ENCODE data around the gene TMEM258.

Gene TMEM258

DNA sequence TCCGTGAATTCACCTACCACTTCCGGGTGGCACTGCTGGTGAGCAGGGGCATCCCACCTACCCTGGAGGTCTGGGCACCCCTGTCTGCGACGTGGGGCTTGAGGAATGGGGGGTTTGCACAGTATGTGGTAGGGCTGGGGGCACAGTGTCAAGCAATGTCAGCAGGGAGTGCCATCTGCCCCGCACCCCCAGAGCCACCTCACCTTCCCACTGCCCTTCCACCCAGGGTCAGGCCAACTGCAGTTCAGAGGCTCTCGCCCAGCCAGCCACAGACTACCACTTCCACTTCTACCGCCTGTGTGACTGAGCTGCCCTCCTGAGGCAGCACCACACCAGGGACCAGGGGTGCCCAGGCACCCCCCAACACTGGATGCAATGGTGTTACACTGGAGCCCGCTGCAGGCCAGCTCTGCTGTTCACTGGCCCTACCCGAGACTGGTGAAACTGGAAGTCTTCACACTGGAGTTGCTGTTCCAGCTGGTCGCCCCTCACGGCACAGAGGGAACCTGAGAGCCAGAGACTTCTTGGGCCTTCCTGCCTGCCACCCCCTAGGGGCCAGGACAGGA, 6.5 kb downstream of the TMEM258 start:
- Histone ChIP-seq H3K79me2 (ENCODE audit: insufficient read depth, low read length) (no peaks in the 10 kb centered on the region), H3K36me3 (ENCODE audit: insufficient read depth, low read length) (peaks cover 49% of the 10 kb centered on the region), H3K9me2 (ENCODE audit: low read depth, low read length) (no peaks in the 10 kb centered on the region), H4K20me1 (ENCODE audit: insufficient read depth, low read length) (no peaks in the 10 kb centered on the region), H3K27me3 (ENCODE audit: insufficient read depth, low read length) (no peaks in the 10 kb centered on the region), H2AFZ (ENCODE audit: low read length) (no peak overlapping the region), H3K4me3 (ENCODE audit: low read depth, low read length, poor library complexity, severe bottlenecking) (no peak overlapping the region), H3K9ac (ENCODE audit: low read length) (no peak overlapping the region), H3K4me1 (ENCODE audit: insufficient read depth, low read length, severe bottlenecking) (no peaks in the 10 kb centered on the region), H3K4me2 (ENCODE audit: low read length) (no peak overlapping the region), H3K27ac (ENCODE audit: low read depth, low read length, poor library complexity, severe bottlenecking) (no peak overlapping the region), H3F3A (ENCODE audit: insufficient read depth, low read length) (no peaks in the 10 kb centered on the region), H3K9me3 (ENCODE audit: low read length) (no peaks in the 10 kb centered on the region)
- TF ChIP-seq EZH2 (IDR thresholded peaks at IDR 0.05; ENCODE audit: borderline replicate concordance, low read length), result no peak
- TF ChIP-seq, protein P1, sequence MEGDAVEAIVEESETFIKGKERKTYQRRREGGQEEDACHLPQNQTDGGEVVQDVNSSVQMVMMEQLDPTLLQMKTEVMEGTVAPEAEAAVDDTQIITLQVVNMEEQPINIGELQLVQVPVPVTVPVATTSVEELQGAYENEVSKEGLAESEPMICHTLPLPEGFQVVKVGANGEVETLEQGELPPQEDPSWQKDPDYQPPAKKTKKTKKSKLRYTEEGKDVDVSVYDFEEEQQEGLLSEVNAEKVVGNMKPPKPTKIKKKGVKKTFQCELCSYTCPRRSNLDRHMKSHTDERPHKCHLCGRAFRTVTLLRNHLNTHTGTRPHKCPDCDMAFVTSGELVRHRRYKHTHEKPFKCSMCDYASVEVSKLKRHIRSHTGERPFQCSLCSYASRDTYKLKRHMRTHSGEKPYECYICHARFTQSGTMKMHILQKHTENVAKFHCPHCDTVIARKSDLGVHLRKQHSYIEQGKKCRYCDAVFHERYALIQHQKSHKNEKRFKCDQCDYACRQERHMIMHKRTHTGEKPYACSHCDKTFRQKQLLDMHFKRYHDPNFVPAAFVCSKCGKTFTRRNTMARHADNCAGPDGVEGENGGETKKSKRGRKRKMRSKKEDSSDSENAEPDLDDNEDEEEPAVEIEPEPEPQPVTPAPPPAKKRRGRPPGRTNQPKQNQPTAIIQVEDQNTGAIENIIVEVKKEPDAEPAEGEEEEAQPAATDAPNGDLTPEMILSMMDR (IDR thresholded peaks at IDR 0.05; ENCODE audit: low read length), result no peak

DNA sequence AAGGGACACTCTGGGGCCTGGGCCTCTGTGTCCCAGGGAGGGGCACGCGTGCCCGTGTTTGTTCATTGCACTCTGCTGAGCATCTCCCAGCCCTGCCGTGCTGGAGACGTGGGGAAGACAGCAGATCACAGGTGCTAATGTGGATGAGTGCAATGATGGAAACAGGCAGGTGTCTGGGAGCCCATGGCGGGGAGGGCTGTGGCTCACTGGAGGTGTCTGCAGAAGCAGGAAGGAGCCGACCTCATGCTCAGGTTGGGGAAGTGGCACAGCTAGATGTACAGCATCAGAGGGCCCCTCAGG, 7.9 kb downstream of the TMEM258 start:
- H3K9ac ChIP-seq (ENCODE audit: low read length), result no peak overlapping the region
- no peaks in the 10 kb centered on the region for H3K4me1 ChIP-seq (ENCODE audit: insufficient read depth, low read length, severe bottlenecking)
- no peaks in the 10 kb centered on the region for H3K27me3 ChIP-seq (ENCODE audit: insufficient read depth, low read length)
- TF ChIP-seq, protein P1 (IDR thresholded peaks at IDR 0.05; ENCODE audit: low read length), result no peak
- TF ChIP-seq EZH2 (IDR thresholded peaks at IDR 0.05; ENCODE audit: borderline replicate concordance, low read length), result no peak
- no peaks in the 10 kb centered on the region for H3F3A ChIP-seq (ENCODE audit: insufficient read depth, low read length)
- H3K4me2 ChIP-seq (ENCODE audit: low read length), result no peak overlapping the region
- H4K20me1 ChIP-seq (ENCODE audit: insufficient read depth, low read length), result no peaks in the 10 kb centered on the region
- no peaks in the 10 kb centered on the region for H3K9me2 ChIP-seq (ENCODE audit: low read depth, low read length)
- H3K4me3 ChIP-seq (ENCODE audit: low read depth, low read length, poor library complexity, severe bottlenecking), result no peak overlapping the region
- H3K79me2 ChIP-seq (ENCODE audit: insufficient read depth, low read length), result no peaks in the 10 kb centered on the region
- peaks cover 39% of the 10 kb centered on the region for H3K36me3 ChIP-seq (ENCODE audit: insufficient read depth, low read length)
- H3K27ac ChIP-seq (ENCODE audit: low read depth, low read length, poor library complexity, severe bottlenecking), result no peak overlapping the region
- H3K9me3 ChIP-seq (ENCODE audit: low read length), result no peaks in the 10 kb centered on the region
- H2AFZ ChIP-seq (ENCODE audit: low read length), result no peak overlapping the region

DNA sequence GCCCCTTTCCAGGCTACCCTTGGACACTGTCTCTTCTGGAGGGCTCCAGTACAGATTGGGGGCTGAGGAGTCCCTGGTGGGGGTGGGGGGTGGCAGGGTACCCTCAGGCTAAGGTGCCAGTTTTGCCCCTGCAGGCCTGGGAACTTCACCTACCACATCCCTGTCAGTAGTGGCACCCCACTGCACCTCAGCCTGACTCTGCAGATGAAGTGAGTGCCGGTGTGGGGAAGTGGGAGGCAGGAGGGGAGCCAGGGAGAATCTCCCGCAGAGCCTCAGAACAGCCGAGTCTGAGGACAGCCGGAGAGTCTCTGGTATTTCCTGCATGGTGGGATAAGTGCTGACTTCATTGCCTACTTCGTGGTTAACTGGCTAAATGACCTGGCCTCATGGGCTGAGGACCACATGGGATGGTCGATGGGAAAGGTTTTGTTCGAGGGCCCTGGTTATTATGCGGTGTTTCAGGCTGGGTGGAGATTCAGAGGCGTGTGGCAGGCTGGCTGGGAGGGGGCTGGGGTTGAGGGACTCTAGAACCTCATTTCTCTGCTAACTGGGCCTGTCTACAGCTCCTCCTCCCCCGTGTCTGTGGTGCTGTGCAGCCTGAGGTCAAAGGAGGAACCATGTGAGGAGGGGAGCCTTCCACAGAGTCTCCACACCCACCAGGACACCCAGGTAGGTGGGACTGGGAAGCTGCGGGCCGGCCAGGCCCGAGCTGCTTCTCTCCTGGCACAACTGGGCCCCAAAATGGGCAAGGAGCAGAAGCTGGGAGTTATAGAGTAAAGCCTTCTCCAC, 8.5 kb downstream of the TMEM258 start:
- no peaks in the 10 kb centered on the region for H3K27me3 ChIP-seq (ENCODE audit: insufficient read depth, low read length)
- H3K36me3 ChIP-seq (ENCODE audit: insufficient read depth, low read length), result peaks cover 33% of the 10 kb centered on the region
- H3K9ac ChIP-seq (ENCODE audit: low read length), result no peak overlapping the region
- no peaks in the 10 kb centered on the region for H4K20me1 ChIP-seq (ENCODE audit: insufficient read depth, low read length)
- no peaks in the 10 kb centered on the region for H3K9me3 ChIP-seq (ENCODE audit: low read length)
- H3F3A ChIP-seq (ENCODE audit: insufficient read depth, low read length), result no peaks in the 10 kb centered on the region
- TF ChIP-seq EZH2 (IDR thresholded peaks at IDR 0.05; ENCODE audit: borderline replicate concordance, low read length), result no peak
- TF ChIP-seq, protein P1 (IDR thresholded peaks at IDR 0.05; ENCODE audit: low read length), result no peak
- no peaks in the 10 kb centered on the region for H3K4me1 ChIP-seq (ENCODE audit: insufficient read depth, low read length, severe bottlenecking)
- H3K4me2 ChIP-seq (ENCODE audit: low read length), result no peak overlapping the region
- no peak overlapping the region for H3K27ac ChIP-seq (ENCODE audit: low read depth, low read length, poor library complexity, severe bottlenecking)
- no peaks in the 10 kb centered on the region for H3K79me2 ChIP-seq (ENCODE audit: insufficient read depth, low read length)
- H2AFZ ChIP-seq (ENCODE audit: low read length), result no peak overlapping the region
- H3K4me3 ChIP-seq (ENCODE audit: low read depth, low read length, poor library complexity, severe bottlenecking), result no peak overlapping the region
- H3K9me2 ChIP-seq (ENCODE audit: low read depth, low read length), result no peaks in the 10 kb centered on the region

Measured in OCI-LY1 (cell line).